ENCODE data around the gene TMPRSS6.

Gene TMPRSS6

DNA sequence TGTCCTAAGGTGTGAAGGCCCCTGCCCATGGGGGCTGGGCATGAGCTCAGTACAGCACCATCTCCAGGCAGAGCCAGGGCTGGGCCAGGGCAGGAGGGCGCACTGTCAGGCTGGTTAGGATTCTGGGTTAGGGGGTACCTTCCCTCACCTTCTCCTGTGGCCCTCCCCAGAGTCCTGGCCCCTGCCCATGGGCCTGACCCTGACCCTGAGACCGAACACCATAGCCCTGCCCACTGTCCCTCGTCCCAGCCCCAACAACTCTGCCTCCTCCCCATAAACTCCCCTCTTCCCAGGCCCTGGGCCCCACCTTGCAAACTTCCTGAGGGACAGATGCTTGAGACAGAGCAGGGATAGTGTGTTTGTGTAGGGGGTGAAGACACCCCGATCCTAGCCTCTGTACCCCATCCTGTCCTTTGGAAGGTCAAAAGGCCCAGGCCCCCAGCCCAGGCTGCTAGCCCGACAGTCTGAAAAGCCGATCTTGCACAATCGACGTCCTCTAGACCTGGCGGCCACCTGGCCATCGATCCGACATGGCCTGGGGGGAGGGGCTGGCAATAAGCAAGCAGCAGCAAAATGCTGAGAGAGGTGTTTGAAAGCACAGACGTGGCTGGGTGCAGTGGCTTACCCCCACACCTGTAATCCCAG is 2.7 kb upstream of the TMPRSS6 start:
- DNase-seq, result no peak

DNA sequence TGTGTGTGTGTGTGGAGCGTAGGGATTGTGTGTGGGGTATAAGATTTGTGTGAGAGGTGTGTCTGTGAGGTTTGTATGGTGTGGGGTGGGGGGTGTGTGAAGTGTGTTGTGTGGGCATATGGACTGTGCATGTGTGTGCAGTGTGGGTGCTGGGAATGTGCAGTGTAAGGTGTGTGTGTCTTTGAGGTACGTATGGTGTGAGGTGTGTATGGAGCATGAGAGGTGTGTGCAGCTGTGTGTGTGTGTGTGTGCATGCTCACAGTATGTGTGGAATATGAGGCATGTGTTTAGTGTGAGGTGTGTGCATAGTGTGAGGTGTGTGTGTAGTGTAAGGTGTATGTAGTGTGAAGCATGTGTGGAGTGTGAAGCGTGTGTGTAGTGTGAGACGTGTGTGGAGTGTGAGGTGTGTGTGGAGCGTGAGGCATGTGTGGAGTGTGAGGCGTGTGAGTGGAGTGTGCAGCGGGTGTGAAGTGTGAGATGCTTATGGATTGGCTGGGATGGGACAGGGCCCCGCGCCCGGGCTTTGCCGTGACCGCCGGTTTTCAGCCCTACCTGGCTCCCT is 1.7 kb upstream of the TMPRSS6 start:
- no peak for DNase-seq

DNA sequence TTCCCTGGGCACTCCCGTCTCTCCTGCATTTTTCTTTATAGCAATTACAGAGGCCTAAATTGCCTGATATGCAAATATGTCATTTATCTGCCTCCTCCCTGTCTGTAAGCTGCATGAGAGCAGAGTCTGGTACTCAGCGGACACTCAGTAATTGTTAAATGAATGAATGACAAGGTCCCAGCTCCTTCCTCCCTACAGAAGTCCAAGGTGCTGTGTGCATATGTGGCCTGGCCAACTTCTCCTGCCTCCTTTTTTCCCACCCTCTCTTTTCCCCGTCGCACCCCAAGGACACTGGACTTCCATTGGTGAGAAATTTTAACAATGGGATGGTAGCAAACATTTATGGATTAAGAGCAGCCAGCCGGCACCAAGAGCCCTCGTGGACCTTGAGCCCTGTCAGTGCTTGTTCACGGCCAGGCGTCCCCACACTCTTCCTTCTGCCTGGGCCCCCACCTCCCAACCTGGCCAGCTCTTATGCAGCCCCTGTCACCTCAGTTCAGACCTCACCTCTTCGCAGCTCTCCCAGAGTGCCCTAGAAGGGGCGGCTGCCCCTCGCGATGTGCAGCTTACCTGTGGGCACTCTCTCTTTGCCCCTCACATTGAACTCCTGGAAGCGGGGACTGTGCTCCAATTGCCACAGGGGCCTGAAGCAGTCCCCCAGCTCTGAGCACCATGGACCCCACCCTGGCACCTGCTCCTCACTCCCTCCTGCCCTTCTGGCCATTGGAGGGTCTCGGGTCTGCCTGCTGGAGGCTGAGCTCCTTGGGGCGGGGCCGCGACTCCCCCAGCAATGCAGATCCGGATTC is 1.5 kb downstream of the TMPRSS6 start:
- DNase-seq, result no peak

- no peak for DNase-seq
These were observed 3.5 kb downstream of the TMPRSS6 start for GRCh38 chr22:37105990-37106389.

DNA sequence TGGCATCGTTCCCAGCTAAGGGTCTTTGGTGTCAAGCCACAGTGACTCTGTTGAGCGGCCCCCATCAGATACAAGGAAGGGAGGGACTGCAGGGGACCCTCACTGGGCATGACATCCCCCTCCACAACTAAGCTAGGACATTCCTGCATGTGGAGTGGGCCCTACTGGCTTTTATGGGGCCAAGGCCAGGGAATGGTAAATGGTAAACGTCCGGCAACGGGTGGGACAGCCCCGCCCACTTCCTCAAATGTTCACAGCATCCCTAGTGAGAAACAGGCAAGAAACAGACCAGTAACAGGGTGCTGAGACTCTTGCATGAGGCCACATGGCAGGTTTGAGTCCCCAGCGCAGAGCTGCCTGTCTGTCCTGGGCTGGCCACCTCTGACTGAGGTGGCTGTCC is 4.4 kb downstream of the TMPRSS6 start:
- DNase-seq, result no peak

- no peak for DNase-seq
These were observed 5.7 kb downstream of the TMPRSS6 start for GRCh38 chr22:37103656-37104452.

- no peak for DNase-seq
These were observed 6.4 kb downstream of the TMPRSS6 start for GRCh38 chr22:37103151-37103550.

DNA sequence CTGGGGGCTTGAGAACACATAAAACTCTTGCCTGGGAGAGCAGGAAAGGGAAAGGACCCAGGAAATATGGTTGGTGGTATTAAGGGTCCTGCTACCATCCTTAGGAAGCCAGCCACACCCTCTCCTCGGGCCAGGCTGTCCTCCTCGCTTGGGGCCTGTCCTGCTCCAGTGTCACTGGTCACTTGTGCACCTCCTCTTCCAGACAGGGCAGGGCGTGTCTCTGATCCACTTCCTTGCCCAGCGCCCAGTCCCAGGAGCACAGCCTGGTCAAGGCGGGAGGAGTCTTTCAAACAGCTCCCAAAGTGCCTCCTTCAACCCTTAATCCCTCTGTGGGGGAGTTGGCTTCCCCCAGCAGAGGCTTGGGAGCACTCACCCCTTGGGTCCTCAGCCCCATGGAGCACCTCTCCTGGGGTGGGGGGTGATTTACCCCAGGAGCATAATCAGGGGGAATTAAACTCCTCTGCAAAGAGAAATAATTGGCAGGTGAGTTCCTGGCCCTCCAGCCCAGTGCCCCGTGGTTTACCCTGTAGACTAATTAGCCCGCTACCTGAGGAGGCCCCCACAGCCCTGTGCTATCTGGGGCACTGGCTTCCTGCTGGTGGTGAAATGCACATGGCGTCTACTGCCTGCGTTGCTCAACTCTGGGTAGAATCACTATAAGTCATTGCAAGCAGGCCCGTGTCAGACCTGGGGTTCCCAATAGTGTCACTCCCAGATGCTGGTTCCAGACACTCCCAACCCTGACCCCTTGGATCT is 8.0 kb downstream of the TMPRSS6 start:
- DNase-seq, result no peak

- no peak for DNase-seq
These were observed 8.9 kb downstream of the TMPRSS6 start for GRCh38 chr22:37100589-37101127.

DNA sequence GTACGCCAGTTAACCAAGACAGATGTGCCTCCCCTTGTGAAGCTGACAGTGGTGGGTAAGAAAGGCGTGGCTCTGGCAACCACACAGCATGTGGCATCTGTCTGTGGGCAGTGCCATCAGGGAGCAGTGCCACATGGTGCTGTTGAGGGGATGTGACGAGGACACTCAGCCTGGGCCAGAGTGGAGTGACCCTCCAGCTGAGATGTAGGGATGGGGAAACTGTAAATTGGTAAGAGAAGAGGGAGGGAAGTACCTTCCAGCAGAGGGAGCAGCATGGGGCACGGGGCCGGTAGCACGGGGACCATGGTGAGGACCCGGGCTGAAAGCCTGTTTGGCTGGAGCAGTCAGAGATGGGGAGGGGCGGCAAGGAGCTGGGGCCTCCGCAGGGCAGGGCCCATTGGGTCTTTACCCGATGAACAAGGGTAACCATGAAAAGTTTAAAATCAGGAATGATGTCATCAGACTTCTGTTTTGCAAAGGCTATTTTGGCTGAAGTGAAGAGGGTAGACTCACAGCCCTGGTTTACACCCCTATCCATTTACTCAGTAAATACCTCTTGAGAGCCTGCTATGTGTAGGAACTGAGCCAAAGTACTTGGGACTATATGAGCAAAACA is 10.4 kb downstream of the TMPRSS6 start:
- DNase-seq, result no peak

- no peak for DNase-seq
These were observed 12.2 kb downstream of the TMPRSS6 start for GRCh38 chr22:37097346-37097745.

DNA sequence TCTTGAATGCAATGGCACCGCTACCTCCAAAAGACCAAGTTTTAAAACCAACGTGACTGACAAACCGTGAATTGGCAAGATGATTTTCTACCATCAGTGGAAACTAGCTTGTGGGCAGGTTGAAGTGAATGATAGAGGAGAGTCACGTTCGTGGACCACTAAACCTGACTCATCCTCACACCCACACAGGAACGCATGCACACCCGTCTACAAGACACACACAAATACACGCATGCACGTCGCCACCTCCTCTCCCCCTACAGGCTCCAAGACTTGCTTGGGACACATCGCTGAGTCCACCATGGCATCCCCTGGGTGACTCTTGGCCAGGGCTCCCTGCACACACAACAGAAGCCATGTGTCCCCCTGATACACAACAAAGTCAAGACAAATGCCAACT is 14.4 kb downstream of the TMPRSS6 start:
- no peak for DNase-seq

- DNase-seq, result no peak
These were observed 15.3 kb downstream of the TMPRSS6 start for GRCh38 chr22:37094239-37094638.

GRCh38 chr22:37092997-37093396 is 16.5 kb downstream of the TMPRSS6 start:
- no peak for DNase-seq

- no peak for DNase-seq
These were observed 17.5 kb downstream of the TMPRSS6 start for GRCh38 chr22:37091994-37092393.

DNA sequence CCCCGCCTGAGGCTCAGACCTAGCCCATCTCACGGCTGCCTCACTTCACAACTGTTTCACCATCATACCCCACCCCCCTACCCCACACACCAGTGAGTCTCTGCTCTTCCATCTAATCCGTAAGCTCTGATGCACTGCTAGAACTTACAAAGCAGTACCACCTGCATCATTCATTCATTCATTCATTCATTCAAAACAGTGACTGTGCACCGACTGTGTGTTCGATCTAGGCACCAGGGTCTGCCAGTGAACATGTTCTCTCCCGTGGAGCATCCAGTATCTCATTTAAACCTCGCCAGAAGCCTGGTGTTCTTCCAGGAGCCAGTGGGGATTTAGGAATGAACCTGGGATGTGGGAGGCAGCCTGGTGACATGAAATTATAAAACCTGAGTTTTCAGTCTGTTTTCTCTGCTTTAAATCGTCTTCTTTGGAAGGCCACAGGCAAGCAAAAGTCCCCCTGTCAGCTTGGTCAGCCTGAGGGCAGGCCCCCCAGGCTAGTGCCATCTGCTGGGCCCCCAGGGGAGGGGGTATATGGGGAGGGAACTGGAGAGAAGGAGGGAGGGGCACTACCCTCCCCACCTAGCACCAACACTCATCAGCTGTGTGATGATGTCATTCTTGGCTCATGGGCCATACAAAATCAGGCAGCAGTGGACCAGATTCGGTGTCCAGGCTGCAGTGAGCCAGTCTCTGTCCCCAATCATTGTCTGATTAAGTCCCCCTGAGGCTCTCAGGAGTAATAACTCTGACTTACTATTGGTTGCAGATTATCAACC is 18.4 kb downstream of the TMPRSS6 start:
- no peak for DNase-seq

DNA sequence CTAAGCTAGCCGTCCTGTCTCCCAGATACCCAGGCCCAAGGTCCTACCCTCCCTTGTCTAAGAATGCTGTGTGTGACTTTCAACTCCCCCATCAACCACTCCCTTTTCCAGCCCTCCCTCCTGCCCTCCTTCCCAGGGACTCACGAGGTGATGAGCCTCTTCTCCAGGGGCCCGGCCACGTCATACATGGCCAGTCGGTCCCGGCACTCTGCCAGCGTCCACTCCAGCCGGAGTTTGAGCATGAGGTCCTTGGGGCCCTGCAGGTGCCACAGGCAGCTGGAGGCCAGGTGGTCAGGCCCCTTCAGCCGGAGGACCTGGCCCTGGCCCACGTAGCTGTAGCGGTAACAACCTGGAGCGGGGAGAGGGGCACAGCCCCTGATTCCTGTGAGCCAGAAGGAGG is 20.1 kb downstream of the TMPRSS6 start:
- DNase-seq, result no peak

DNA sequence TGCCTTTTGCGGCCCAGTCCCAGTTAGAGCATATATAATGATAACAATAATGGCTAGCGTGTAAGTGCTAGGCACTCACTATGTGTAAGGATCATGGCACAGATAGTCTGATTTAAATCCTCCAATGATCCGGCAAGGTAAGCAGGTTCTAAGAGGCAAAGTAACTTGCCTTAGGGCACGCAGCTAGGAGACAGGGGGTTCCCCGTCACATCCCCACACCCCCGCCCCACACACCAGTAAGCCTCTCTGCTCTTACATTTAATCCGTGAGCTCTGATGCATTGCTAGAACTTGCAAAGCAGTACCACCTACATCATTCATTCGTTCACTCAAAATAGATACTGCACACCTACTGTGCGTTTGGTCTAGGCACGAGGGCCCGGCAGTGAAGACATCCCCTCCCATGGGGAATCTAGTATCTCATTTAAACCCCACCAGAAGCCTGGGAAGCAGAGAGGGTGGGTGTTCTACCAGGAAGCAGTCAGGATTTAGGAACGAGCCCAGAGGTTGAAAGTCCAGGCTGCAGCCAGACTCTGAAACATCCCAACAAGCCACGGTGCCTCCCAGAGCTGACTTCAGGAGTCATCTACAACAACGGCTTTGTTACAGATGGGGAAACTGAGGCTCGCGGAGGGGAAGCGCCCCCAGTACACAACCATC is 20.6 kb downstream of the TMPRSS6 start:
- no peak for DNase-seq

DNA sequence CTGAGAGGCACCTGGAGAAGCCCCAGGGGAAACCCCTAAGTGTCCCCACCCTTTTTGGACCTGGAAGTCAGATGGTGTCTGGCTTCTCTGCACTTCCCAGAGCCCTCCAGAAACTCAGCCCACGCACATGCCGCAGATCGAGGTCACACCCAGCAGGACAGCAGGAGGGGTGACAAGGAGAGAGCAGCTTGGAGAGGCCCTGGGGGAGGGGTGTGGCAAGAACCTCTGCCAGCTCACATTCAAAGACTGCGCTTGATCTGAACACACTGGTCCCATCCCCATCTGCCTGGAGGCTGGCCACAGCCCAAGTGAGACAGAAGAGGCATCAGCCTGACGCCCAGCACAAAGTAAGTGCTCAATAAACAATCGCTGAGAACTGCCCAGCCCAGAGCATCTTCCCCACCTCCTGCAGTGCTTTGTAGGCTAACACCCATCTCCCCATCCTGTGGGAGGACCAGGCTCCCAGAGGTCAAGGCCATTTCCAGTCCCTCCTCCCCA is 21.4 kb downstream of the TMPRSS6 start:
- peak; percentile 46 for DNase-seq

DNA sequence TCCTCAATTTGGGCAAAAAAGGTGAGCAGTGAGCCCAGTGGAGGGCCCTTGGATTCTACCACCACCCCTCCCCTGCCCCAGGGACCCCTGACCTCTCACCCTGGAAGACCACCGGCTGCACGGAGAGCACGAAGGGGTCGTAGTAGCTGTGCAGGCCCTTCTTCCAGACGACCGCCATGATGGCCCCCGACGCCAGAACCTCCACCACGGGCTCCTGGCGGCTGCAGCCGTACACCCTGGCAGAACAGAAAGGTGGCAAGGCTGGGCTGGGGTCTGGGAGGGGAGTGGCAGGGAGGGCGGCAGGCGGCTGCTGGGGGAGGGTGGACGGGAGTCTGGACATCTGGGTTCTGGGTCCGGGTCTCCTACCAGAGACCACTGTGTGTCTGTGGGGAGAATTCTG is 23.3 kb downstream of the TMPRSS6 start:
- DNase-seq, result no peak

Measured in activated CD4-positive, alpha-beta T cell treated with anti-CD3 and anti-CD28 coated beads, Interleukin-2, amount 50 U/mL, for 16 hours (primary cell).